BE2C (cell line): ENCODE data around the gene VPREB3.

ENCODE experiments used
- DNase-seq: peaks from one replicate; pipeline ENCODE4 v3.0.0-alpha.2; 2020
- H3K27me3 ChIP-seq: fragments of 250-450 bp; sonication (Bioruptor Pico); 2 replicates; pipeline ENCODE4 v1.5.1; 2020; ENCODE audit warnings: mild to moderate bottlenecking
- H3K36me3 ChIP-seq: fragments of 250-450 bp; sonication (Bioruptor Pico); 2 replicates; pipeline ENCODE4 v1.5.1; 2020; ENCODE audit warnings: mild to moderate bottlenecking
- H3K4me1 ChIP-seq: fragments of 250-450 bp; sonication (Bioruptor Pico); 2 replicates; pipeline ENCODE4 v1.5.1; 2020
- H3K4me3 ChIP-seq: 2 replicates; pipeline ENCODE4 v1.5.1; 2011; ENCODE audit warnings: low read depth, low read length
- H3K9me3 ChIP-seq: fragments of 250-450 bp; sonication (Bioruptor Pico); 2 replicates; pipeline ENCODE4 v1.5.1; 2020
- TF ChIP-seq, protein P1 (sequence below): IDR thresholded peaks from 2 replicates; pipeline ENCODE4 v1.5.1; 2012; ENCODE audit warnings: mild to moderate bottlenecking, low read depth, low read length

VPREB3 gene

GRCh38 chr22:23704062-23704461 lies 50.2 kb downstream of the VPREB3 start:
- no peak overlapping the region for H3K4me3 ChIP-seq
- no peaks in the 10 kb centered on the region for H3K9me3 ChIP-seq
- no peak for DNase-seq
- H3K36me3 ChIP-seq, result peaks cover 72% of the 10 kb centered on the region
- TF ChIP-seq, protein P1, sequence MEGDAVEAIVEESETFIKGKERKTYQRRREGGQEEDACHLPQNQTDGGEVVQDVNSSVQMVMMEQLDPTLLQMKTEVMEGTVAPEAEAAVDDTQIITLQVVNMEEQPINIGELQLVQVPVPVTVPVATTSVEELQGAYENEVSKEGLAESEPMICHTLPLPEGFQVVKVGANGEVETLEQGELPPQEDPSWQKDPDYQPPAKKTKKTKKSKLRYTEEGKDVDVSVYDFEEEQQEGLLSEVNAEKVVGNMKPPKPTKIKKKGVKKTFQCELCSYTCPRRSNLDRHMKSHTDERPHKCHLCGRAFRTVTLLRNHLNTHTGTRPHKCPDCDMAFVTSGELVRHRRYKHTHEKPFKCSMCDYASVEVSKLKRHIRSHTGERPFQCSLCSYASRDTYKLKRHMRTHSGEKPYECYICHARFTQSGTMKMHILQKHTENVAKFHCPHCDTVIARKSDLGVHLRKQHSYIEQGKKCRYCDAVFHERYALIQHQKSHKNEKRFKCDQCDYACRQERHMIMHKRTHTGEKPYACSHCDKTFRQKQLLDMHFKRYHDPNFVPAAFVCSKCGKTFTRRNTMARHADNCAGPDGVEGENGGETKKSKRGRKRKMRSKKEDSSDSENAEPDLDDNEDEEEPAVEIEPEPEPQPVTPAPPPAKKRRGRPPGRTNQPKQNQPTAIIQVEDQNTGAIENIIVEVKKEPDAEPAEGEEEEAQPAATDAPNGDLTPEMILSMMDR, result no peak
- H3K27me3 ChIP-seq, result no peaks in the 10 kb centered on the region
- no peaks in the 10 kb centered on the region for H3K4me1 ChIP-seq
